Stomach (tissue), 4 donors: ENCODE measurements around the gene ACADL.

ENCODE experiments used
- CTCF ChIP-seq, 7 experiments: fragments of 450-650 bp in 4 of 7; fragments of 200-600 bp in 3 of 7; sonication (generic) in 3 of 7; IDR thresholded peaks; one replicate each; pipeline ENCODE4 v1.5.1; 2016 to 2019; ENCODE audit warnings: antibody characterized with exemption in 7 of 7, control low read depth in 2 of 7, mild to moderate bottlenecking in 1 of 7
- POLR2A ChIP-seq, 4 donors: fragments of 450-650 bp; IDR thresholded peaks; one replicate each; pipeline ENCODE4 v1.6.1; 2016; ENCODE audit warnings: antibody characterized with exemption in 4 of 4, control low read depth in 2 of 4, mild to moderate bottlenecking in 1 of 4, moderate library complexity in 1 of 4
- POLR2AphosphoS5 ChIP-seq, 3 donors: sonication (generic); formaldehyde crosslinking; IDR thresholded peaks; one replicate each; pipeline ENCODE4 v1.6.1; 2016; ENCODE audit warnings: antibody characterized with exemption in 3 of 3

GRCh38 chr2:210267698-210268097 lies 42.5 kb upstream of the ACADL start:
- TF ChIP-seq CTCF (IDR thresholded peaks at IDR 0.05), result no peak
- no peak for TF ChIP-seq POLR2A (IDR thresholded peaks at IDR 0.05)
- no peak for TF ChIP-seq POLR2AphosphoS5 (IDR thresholded peaks at IDR 0.05)
